GM12892 (cell line): ENCODE measurements around the gene RBM24.

Source experiments
- POLR2A ChIP-seq: IDR thresholded peaks from 2 replicates; pipeline ENCODE4 v1.6.1; 2011; ENCODE audit warnings: low read depth, low read length, control low read depth
- POLR2AphosphoS5 ChIP-seq: IDR thresholded peaks from 2 replicates; pipeline ENCODE4 v1.6.1; 2011; ENCODE audit warnings: low read depth, low read length, control low read depth

GRCh38 chr6:17251953-17252352 lies 29.2 kb upstream of the RBM24 start:
- TF ChIP-seq POLR2AphosphoS5 (no peak), POLR2A (no peak)
